ENCODE measurements around the gene ZNF433. TPM values are rescaled to one million over a fixed set of nuclear protein-coding genes. Genes with fewer than 3 reads are reported as not detected.
"Not testable (repeated sequence)": the region's sequence is repeated elsewhere in the genome, so short reads cannot be mapped to it uniquely, and the experiment has no call there.

The ZNF433 gene
- 10 to 100 TPM in 1 of 4 donors, 1 to 10 TPM in 3; 5.4 to 12.8 (median 6.5) TPM for total RNA-seq

DNA sequence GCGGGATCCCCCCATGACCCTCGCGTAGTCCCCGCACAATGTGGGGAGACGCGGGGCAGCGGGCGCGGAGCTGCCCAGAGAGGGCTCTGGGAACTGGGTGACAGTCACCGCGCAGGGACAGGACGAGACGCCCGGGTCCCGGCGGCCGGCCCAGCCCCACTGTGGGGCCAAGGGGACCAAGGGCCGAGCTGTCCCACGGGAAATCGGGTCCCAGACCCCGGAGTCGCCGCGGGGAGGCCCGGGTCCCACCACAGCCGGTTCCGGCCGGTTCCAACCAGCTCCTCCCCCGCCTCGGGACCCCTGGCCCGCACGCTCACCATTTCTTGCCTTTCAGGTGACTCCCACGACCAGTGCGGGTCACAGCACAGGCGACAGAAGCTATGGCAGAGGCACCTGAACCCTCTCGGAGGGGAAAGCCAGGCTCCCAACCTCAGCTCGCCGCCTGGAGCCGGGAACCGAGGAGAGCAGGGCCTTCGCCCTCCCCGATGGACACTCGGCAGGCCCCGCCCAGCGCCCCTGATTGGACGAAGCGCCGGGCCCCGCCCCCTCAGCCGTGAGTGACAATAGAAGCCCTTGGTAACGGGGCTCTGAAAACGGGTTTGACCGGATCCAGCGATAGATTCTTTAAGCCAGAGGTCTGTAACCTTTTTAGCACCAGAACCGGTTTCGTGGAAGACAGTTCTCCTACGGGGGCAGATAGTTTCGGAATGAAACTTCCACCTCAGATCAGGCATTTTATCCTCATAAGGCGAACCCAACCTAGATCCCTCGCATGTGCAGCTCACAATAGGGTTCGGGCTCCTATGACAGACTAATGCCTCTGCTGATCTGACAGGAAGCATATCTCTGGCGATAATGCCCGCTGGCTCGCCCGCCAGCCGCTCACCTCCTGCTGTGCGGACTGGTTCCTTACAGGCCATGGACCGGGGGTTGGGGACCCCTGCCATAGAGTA lies at the start of gene ZNF433:
TSS of gene ZNF433 (minus strand) at position 460 of the 953 bp plus-strand sequence. CDS start at position 320, 140 bp downstream.
- WGBS, 2 donors (ENCODE audit: low coverage in 1 of 2) = 0% methylated on average over 4 to 13 of the region's 68 CpGs
- ATAC-seq = peak; percentile 100
- no peaks in the 10 kb centered on the region for H3K27me3 ChIP-seq
- peaks cover 0 to 34% (median 0%) of the 10 kb centered on the region in 3 donors for H3K4me1 ChIP-seq
- no peaks in the 10 kb centered on the region for H3K36me3 ChIP-seq
- H3K4me3 ChIP-seq = peak within 1 kb of the TSS; percentile 72 to 86
- TF ChIP-seq POLR2A (IDR thresholded peaks at IDR 0.05) (peak in 1 of 2 donors; percentile 55), CTCF (IDR thresholded peaks at IDR 0.05) (no peak), EP300 (IDR thresholded peaks at IDR 0.05) (no peak), POLR2AphosphoS5 (IDR thresholded peaks at IDR 0.05) (peak; percentile 58)
- peak within 1 kb of the TSS; percentile 71 to 94 (median 88) for H3K27ac ChIP-seq
- no peaks in the 10 kb centered on the region for H3K9me3 ChIP-seq

DNA sequence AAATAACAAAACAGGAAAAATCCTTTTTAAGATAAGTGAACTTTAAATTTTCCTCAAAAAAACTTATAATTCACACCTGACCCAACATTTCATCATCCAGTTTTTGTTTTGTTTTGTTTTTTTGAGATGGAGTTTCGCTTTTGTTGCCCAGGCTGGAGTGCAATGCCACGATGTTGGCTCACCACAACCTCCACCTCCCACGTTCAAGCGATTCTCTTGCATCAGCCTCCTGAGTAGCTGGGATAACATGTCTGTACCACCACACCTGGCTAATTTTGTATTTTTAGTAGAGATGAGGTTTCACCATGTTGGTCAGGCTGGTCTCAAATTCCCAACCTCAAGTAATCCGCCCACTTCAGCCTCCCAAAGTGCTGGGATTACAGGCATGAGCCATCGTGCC lies 47.9 kb upstream of the ZNF433 start:
- ATAC-seq = not testable (repeated sequence)
- Histone ChIP-seq H3K9me3 (peaks cover under 1 to 55% (median 5%) of the 10 kb centered on the region in 3 donors), H3K36me3 (peaks cover 0 to 40% of the 10 kb centered on the region in 2 donors)

DNA sequence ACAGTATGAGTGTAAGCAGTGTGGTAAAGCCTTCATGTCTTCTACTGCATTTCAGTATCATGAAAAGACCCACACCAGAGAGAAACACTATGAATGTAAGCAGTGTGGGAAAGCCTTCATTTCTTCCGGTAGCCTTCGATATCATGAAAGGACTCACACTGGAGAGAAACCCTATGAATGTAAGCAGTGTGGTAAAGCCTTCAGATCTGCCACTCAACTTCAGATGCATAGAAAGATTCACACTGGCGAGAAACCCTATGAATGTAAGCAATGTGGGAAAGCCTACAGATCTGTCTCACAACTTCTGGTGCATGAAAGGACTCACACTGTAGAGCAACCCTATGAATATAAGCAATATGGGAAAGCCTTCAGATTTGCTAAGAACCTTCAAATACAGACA lies 41.9 kb upstream of the ZNF433 start:
- Histone ChIP-seq H3K4me3 (no peak overlapping the region), H3K36me3 (peaks cover 27 to 88% of the 10 kb centered on the region in 2 donors), H3K4me1 (no peaks in the 10 kb centered on the region), H3K27ac (no peak overlapping the region), H3K27me3 (no peaks in the 10 kb centered on the region), H3K9me3 (peaks cover 17 to 100% (median 24%) of the 10 kb centered on the region in 3 donors)
- TF ChIP-seq CTCF (IDR thresholded peaks at IDR 0.05) = no peak
- TF ChIP-seq EP300 (IDR thresholded peaks at IDR 0.05) = no peak
- no peak for TF ChIP-seq POLR2AphosphoS5 (IDR thresholded peaks at IDR 0.05)
- no peak for TF ChIP-seq POLR2A (IDR thresholded peaks at IDR 0.05)
- 81 to 100% methylated on average over 2 to 3 of the region's 3 CpGs for whole genome bisulfite sequencing, 2 donors (ENCODE audit: low coverage in 1 of 2)
- no peak for ATAC-seq

More for the DNA sequence above, 47.9 kb upstream of the ZNF433 start:
- not testable (repeated sequence) for H3K4me3 ChIP-seq, H3K4me1 ChIP-seq, H3K27me3 ChIP-seq, H3K27ac ChIP-seq
- WGBS, 2 donors (ENCODE audit: low coverage in 1 of 2) = 86 to 98% methylated on average over 1 to 6 of the region's 6 CpGs

DNA sequence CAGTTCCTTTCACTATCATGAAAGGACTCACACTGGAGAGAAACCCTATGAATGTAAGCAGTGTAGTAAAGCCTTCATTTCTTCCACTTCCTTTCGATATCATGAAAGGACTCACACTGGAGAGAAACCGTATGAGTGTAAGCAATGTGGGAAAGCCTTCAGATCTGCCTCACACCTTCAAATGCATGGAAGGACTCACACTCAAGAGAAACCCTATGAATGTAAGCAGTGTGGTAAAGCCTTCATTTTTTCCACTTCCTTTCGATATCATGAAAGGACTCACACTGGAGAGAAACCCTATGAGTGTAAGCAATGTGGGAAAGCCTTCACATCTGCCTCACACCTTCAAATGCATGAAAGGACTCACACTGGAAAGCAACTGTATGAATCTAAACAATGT lies 40.9 kb upstream of the ZNF433 start:
- Histone ChIP-seq H3K36me3 (peaks cover 27 to 95% of the 10 kb centered on the region in 2 donors), H3K9me3 (peaks cover 17 to 100% (median 24%) of the 10 kb centered on the region in 3 donors)
- not testable (repeated sequence) for H3K4me1 ChIP-seq, H3K27me3 ChIP-seq, ATAC-seq, H3K4me3 ChIP-seq, H3K27ac ChIP-seq
- WGBS, 2 donors (ENCODE audit: low coverage in 1 of 2) = 97 to 100% methylated on average over 3 of the region's 3 CpGs

DNA sequence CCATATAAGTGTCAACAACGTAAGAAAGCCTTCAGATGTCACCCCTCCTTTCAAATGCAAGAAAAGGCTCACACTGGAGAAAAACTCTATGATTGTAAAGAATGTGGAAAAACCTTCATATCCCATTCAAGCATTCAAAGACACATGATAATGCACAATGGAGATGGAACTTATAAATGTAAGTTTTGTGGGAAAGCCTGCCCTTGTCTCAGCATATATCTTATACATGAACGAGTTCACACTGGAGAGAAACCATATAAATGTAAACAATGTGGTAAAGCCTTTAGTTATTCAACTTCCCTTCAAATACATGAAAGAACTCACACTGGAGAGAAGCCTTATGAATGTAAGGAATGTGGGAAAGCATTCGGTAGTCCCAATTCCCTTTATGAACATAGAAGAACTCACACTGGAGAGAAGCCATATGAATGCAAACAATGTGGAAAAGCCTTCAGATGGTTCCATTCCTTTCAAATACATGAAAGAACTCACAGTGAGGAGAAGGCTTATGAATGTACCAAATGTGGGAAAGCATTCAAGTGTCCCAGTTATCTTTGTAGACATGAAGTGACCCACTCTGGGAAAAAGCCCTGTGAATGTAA lies 40.2 kb upstream of the ZNF433 start:
- H3K4me3 ChIP-seq = no peak overlapping the region
- H3K36me3 ChIP-seq = peaks cover 27 to 99% of the 10 kb centered on the region in 2 donors
- H3K9me3 ChIP-seq = peaks cover 17 to 100% (median 24%) of the 10 kb centered on the region in 3 donors
- H3K4me1 ChIP-seq = no peaks in the 10 kb centered on the region
- no peaks in the 10 kb centered on the region for H3K27me3 ChIP-seq
- no peak overlapping the region for H3K27ac ChIP-seq
- WGBS, 2 donors (ENCODE audit: low coverage in 1 of 2) = 76 to 94% methylated on average over 3 of the region's 3 CpGs
- no peak for TF ChIP-seq EP300 (IDR thresholded peaks at IDR 0.05)
- ATAC-seq = no peak

Data from gastroesophageal sphincter (tissue), 4 donors.